CD4-positive, alpha-beta T cell treated with Interleukin-4 for 1 hour (primary cell): ENCODE results near the gene ATP5MG.
A peak's percentile ranks its signal among the peaks of the same experiment; 100 is the strongest.
"Not testable (repeated sequence)": the region's sequence is repeated elsewhere in the genome, so short reads cannot be mapped to it uniquely, and the experiment has no call there.

Experiments
- DNase-seq, 2 donors: peaks; one replicate each; pipeline ENCODE4 v3.0.0-alpha.2; 2020 to 2022

ATP5MG gene, protein sequence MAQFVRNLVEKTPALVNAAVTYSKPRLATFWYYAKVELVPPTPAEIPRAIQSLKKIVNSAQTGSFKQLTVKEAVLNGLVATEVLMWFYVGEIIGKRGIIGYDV

GRCh38 chr11:118401151-118401879 lies at the start of gene ATP5MG:
TSS of gene ATP5MG (plus strand) at chr11:118401606. CDS start at chr11:118401666, 60 bp downstream.
- peak; percentile 94 to 95 for DNase-seq

GRCh38 chr11:118353084-118353710 lies 48.2 kb upstream of the ATP5MG start:
- DNase-seq = peak in 1 of 2 donors; percentile 79

GRCh38 chr11:118358071-118358470 lies 43.3 kb upstream of the ATP5MG start:
- DNase-seq = no peak

GRCh38 chr11:118359295-118359958 lies 42.0 kb upstream of the ATP5MG start, which contains the start of gene UBE4A:
TSS of gene UBE4A (plus strand) at chr11:118359600. CDS start at chr11:118365081, 5,481 bp downstream.
- DNase-seq = peak; percentile 98

DNA sequence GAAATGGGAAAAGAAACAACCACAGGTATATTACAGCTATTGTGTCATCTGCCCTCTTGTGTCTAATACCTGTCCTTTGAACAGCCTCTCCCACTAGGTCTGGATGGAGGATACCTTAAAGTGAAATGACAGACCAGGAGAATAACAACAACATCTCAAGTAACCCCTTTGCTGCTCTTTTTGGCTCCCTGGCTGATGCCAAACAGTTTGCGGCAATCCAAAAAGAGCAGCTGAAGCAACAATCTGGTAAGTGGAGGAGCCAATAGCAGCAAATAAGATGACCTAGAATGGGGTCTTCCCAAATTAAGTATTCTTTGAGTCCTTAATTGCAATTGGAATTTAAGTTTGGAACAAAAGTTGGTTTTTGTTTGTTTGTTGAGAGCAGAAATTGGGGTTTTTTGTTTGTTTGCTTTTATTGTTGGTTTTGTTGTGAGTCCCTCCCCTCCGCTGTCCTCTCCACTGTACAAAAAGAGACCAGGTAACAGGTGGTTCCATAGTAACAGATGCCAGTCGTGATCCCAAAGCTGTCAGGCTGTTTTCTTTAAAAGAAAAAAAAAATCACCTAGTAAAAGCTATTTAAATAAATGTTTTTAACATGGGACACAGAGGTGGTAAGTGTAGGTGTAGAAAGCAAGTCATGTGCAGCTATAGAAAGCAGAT lies 36.3 kb upstream of the ATP5MG start:
- DNase-seq = no peak

GRCh38 chr11:118366287-118366686 lies 35.1 kb upstream of the ATP5MG start:
- no peak for DNase-seq

GRCh38 chr11:118370774-118371173 lies 30.6 kb upstream of the ATP5MG start:
- DNase-seq = no peak

DNA sequence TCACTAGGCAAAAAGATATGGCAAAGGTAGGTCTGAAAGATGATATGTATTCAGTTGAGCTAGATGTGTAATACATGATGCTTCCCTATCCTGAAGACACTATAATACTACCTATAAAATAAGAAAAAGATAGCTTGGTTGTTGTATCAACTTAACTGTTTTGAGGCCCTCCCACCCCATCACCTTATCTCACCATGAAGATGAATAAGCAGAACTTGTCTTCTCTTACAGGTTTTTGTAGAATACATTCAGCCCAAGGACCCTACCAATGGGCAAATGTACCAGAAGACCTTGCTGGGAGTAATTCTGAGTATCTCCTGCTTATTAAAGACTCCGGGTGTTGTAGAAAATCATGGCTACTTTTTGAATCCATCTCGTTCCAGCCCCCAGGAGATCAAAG lies 28.1 kb upstream of the ATP5MG start:
- no peak for DNase-seq

DNA sequence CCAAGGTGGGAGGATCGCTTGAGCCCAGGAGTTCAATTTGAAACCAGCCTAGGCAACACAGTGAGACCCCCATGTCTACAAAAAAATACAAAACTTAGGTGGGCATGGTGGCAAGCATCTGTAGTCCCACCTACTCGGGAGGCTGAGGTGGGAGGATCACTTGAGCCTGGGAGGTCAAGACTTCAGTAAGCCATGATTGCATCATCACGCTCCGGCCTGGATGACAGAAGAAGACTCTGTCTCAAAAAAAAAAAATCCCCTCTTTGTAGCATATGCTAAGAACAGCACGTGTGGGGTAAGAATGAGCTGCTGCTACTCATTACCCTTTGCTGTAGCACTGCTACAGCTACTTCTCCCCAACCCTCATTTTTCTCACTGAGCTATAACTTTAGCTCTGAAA lies 27.5 kb upstream of the ATP5MG start:
- DNase-seq = no peak

DNA sequence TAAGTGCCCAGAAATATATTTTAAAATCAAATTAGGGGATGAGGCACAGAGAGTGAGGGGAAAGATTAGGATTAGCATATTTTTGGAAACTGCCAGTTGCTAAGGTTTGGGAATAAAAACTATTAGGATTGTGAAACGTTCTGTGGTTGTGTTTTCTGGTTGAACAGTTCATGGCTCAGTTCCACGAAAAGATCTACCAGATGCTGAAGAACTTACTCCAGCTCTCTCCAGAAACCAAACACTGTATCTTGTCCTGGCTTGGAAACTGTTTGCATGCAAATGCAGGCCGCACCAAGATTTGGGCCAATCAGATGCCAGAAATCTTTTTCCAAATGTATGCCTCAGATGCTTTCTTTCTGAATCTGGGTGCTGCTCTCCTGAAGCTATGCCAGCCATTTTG lies 26.7 kb upstream of the ATP5MG start:
- DNase-seq = no peak

- no peak for DNase-seq
These were observed 25.4 kb upstream of the ATP5MG start for GRCh38 chr11:118375978-118376377.

DNA sequence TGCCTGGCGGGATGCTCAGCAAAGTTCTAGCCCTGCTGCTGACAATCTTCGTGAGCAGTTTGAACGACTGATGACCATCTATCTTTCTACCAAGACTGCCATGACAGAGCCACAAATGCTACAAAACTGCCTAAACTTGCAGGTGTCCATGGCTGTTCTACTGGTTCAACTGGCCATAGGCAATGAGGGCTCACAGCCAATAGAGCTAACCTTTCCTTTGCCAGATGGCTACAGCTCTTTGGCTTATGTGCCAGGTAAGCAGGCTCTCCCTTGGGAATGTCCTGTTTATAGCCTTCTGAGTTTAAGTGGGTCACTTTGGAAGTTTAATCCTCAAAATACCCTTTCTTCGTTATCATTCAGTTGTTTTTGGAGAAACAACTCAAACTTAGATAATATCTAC lies 21.9 kb upstream of the ATP5MG start:
- no peak for DNase-seq

- no peak for DNase-seq
These were observed 20.8 kb upstream of the ATP5MG start for GRCh38 chr11:118380571-118380970.

DNA sequence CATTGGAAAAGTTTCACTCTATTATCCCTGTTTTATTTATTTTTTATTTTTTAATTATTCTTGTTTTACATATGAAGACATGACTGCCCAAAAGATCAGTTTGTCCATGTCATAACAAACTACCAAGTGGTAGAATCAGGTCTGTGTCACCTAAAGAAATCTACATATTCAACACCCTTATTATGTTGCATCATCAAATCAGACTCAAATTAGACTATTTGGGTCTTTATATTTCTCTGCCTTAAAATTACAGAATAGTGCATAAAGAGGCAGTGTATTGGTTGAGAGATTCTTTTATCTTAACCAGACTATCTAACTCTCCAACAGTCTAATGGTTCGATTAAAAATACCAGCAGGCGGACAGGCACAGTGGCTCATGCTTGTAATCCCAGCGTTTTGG lies 18.5 kb upstream of the ATP5MG start:
- no peak for DNase-seq

- DNase-seq = no peak
These were observed 17.7 kb upstream of the ATP5MG start for GRCh38 chr11:118383657-118384056.

GRCh38 chr11:118396097-118396501 lies 5.3 kb upstream of the ATP5MG start:
- peak in 1 of 2 donors; percentile 57 for DNase-seq

DNA sequence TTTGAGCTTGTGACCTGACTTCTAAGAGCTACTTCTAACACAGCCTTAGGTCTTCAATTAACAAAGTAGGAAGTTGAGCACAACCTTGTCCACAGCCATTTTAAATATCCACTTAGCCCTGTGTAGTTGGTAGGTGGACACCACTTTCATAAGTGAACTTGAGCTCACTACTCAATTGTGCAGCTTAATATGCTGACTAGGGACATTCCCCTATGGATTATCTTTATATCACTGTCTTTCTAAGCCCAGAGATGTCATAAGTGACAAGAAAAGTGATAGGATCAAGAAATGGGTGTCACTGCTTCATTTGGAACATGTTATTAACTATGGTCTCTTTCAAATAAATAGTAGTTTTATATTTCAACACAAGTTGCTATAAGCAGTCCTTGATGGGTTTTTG lies 4.0 kb upstream of the ATP5MG start:
- DNase-seq = no peak

- peak; percentile 83 to 90 for DNase-seq
These were observed 2.4 kb upstream of the ATP5MG start for GRCh38 chr11:118398791-118399559.

GRCh38 chr11:118401880-118402590 lies 629 bp downstream of the ATP5MG start:
- DNase-seq = no peak

DNA sequence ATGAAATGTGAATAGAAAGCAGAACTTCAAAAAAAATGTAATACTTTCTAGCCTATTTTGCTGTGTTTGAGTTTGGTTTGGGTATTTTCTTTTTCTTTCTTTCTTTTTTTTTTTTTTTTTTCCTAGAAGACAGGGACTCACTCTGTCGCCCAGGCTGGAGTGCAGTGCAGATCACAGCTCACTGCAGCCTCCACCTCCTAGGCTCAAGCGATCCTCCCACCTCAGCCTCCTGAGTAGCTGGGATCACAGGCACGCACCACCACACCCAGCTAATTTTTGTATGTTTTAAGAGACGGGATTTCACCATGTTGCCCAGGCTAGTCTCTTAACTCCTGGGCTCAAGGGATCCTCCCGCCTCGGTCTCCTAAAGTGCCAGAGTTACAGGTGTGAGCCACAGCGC lies 1.2 kb downstream of the ATP5MG start:
- DNase-seq = not testable (repeated sequence)

DNA sequence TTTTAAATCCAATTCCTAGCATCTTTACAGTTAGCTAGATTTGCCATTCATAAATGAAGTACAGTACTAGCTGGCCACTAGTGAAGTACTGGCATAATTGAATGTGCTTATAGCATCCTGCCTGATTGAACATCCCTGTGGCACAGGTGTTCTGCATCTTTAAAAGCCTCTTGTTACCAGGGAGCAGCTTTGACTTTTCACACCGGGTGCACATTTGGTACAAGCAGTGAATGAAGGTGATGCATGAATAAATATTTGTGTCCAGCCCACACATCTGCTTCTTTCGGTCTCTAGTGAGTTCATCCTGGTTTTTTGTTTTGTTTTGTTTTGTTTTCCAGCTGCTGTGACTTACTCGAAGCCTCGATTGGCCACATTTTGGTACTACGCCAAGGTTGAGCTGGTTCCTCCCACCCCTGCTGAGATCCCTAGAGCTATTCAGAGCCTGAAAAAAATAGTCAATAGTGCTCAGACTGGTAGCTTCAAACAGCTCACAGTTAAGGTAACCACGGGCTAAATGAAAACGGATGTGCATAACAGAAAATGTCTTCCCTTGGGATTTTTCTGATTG lies 5.3 kb downstream of the ATP5MG start:
- DNase-seq = no peak
